ENCODE results near the gene NREP. TPM values are rescaled to one million over a fixed set of nuclear protein-coding genes. Genes with fewer than 3 reads are reported as not detected.

NREP gene
- 10 to 100 TPM; 19.3 to 19.7 TPM for total RNA-seq

- intact Hi-C loops (cut with DNase I, micrococcal nuclease), result loop anchor here (1.0 to 10.0 kb wide), 10 partner anchors 20 to 664 kb away; partner anchors contain the start of genes STARD4 (in 2 of the 2), CAMK4 (in 1 of the 2) and WDR36 (in 1 of the 2)
- H3K36me3 Mint-ChIP-seq (ENCODE audit: low read depth), result no peaks in the 10 kb centered on the region
- H3K4me3 Mint-ChIP-seq, result peak within 1 kb of the TSS; percentile 80
- POLR2A ChIA-PET, result interaction anchor here (0.6 to 1.5 kb wide), 3 partner anchors 9 to 245 kb away, joined by 4 to 8 read pairs (median 5); partner anchors contain the start of gene STARD4
- ATAC-seq (peak; percentile 11), DNase-seq (peak; percentile 60)
- H3K4me1 Mint-ChIP-seq, result peaks cover 18% of the 10 kb centered on the region
- peak within 1 kb of the TSS; percentile 86 for H3K27ac Mint-ChIP-seq
- H3K27me3 Mint-ChIP-seq, result peaks cover 3% of the 10 kb centered on the region
- CTCF ChIA-PET, result interaction anchor here (0.6 to 1.0 kb wide), 4 partner anchors 9 to 72 kb away, joined by 3 to 5 read pairs (median 4); no protein-coding TSS in a partner anchor
- H3K9me3 Mint-ChIP-seq (ENCODE audit: low read depth), result no peaks in the 10 kb centered on the region
Measured at GRCh38 chr5:111756581-111757354, at the start of gene NREP. Gene NREP, minus strand, starts transcription at chr5:111757194. Its CDS starts 1,422 bp downstream, at chr5:111755772.

GRCh38 chr5:111806753-111807152 lies 49.8 kb upstream of the NREP start:
- H3K9me3 Mint-ChIP-seq (ENCODE audit: low read depth), result no peaks in the 10 kb centered on the region
- H3K4me3 Mint-ChIP-seq, result no peak overlapping the region
- intact Hi-C loops (cut with DNase I, micrococcal nuclease), result no loop called here
- no peak overlapping the region for H3K27ac Mint-ChIP-seq
- no peaks in the 10 kb centered on the region for H3K36me3 Mint-ChIP-seq (ENCODE audit: low read depth)
- H3K27me3 Mint-ChIP-seq, result no peaks in the 10 kb centered on the region
- ATAC-seq, result no peak
- no peaks in the 10 kb centered on the region for H3K4me1 Mint-ChIP-seq
- ChIA-PET CTCF (no interaction called here), POLR2A (no interaction called here)
- DNase-seq, result no peak

- CTCF ChIA-PET, result no interaction called here
- Mint-ChIP-seq H3K4me3 (no peak overlapping the region), H3K4me1 (no peaks in the 10 kb centered on the region), H3K36me3 (ENCODE audit: low read depth) (no peaks in the 10 kb centered on the region), H3K9me3 (ENCODE audit: low read depth) (no peaks in the 10 kb centered on the region), H3K27me3 (no peaks in the 10 kb centered on the region), H3K27ac (no peak overlapping the region)
- POLR2A ChIA-PET, result no interaction called here
- no peak for DNase-seq
- intact Hi-C loops (cut with DNase I, micrococcal nuclease), result no loop called here
- no peak for ATAC-seq
Measured at GRCh38 chr5:111806156-111806555, 49.2 kb upstream of the NREP start.

- intact Hi-C loops (cut with DNase I, micrococcal nuclease), result no loop called here
Measured at GRCh38 chr5:111805071-111805470, 48.1 kb upstream of the NREP start.

GRCh38 chr5:111800351-111800750 lies 43.4 kb upstream of the NREP start:
- POLR2A ChIA-PET, result no interaction called here

More at GRCh38 chr5:111805071-111805470, 48.1 kb upstream of the NREP start:
- H3K9me3 Mint-ChIP-seq (ENCODE audit: low read depth), result no peaks in the 10 kb centered on the region
- ChIA-PET POLR2A (no interaction called here), CTCF (no interaction called here)
- no peaks in the 10 kb centered on the region for H3K36me3 Mint-ChIP-seq (ENCODE audit: low read depth)
- ATAC-seq, result no peak
- no peaks in the 10 kb centered on the region for H3K4me1 Mint-ChIP-seq
- no peaks in the 10 kb centered on the region for H3K27me3 Mint-ChIP-seq
- H3K27ac Mint-ChIP-seq, result no peak overlapping the region
- no peak overlapping the region for H3K4me3 Mint-ChIP-seq
- DNase-seq, result no peak

GRCh38 chr5:111795142-111795541 lies 38.1 kb upstream of the NREP start:
- POLR2A ChIA-PET, result no interaction called here
- Mint-ChIP-seq H3K27me3 (no peaks in the 10 kb centered on the region), H3K27ac (no peak overlapping the region), H3K4me3 (no peak overlapping the region), H3K4me1 (no peaks in the 10 kb centered on the region), H3K9me3 (ENCODE audit: low read depth) (peaks cover 2% of the 10 kb centered on the region), H3K36me3 (ENCODE audit: low read depth) (no peaks in the 10 kb centered on the region)
- CTCF ChIA-PET, result interaction anchor here (1.1 kb wide), 1 partner anchor 13 kb away, joined by 3 read pairs; no protein-coding TSS in a partner anchor
- intact Hi-C loops (cut with DNase I, micrococcal nuclease), result no loop called here
- ATAC-seq (no peak), DNase-seq (no peak)

More at GRCh38 chr5:111800351-111800750, 43.4 kb upstream of the NREP start:
- no peak for DNase-seq
- Mint-ChIP-seq H3K4me1 (no peaks in the 10 kb centered on the region), H3K9me3 (ENCODE audit: low read depth) (peaks cover 2% of the 10 kb centered on the region), H3K27ac (no peak overlapping the region), H3K4me3 (no peak overlapping the region), H3K36me3 (ENCODE audit: low read depth) (no peaks in the 10 kb centered on the region), H3K27me3 (no peaks in the 10 kb centered on the region)
- no peak for ATAC-seq
- CTCF ChIA-PET, result no interaction called here
- intact Hi-C loops (cut with DNase I, micrococcal nuclease), result no loop called here

- Mint-ChIP-seq H3K4me3 (no peak overlapping the region), H3K27ac (no peak overlapping the region), H3K36me3 (ENCODE audit: low read depth) (no peaks in the 10 kb centered on the region), H3K4me1 (no peaks in the 10 kb centered on the region), H3K27me3 (no peaks in the 10 kb centered on the region), H3K9me3 (ENCODE audit: low read depth) (peaks cover 2% of the 10 kb centered on the region)
- CTCF ChIA-PET, result interaction anchor here (1.1 kb wide), 1 partner anchor 13 kb away, joined by 3 read pairs; no protein-coding TSS in a partner anchor
- POLR2A ChIA-PET, result no interaction called here
- intact Hi-C loops (cut with DNase I, micrococcal nuclease), result no loop called here
- DNase-seq, result no peak
- ATAC-seq, result no peak
Measured at GRCh38 chr5:111792471-111793058, 35.6 kb upstream of the NREP start.

GRCh38 chr5:111790295-111790694 lies 33.3 kb upstream of the NREP start:
- ChIA-PET POLR2A (no interaction called here), CTCF (no interaction called here)
- DNase-seq (no peak), ATAC-seq (no peak)
- H3K4me3 Mint-ChIP-seq, result no peak overlapping the region
- H3K9me3 Mint-ChIP-seq (ENCODE audit: low read depth), result no peaks in the 10 kb centered on the region
- no peaks in the 10 kb centered on the region for H3K27me3 Mint-ChIP-seq
- no peaks in the 10 kb centered on the region for H3K36me3 Mint-ChIP-seq (ENCODE audit: low read depth)
- H3K27ac Mint-ChIP-seq, result no peak overlapping the region
- intact Hi-C loops (cut with DNase I, micrococcal nuclease), result no loop called here
- H3K4me1 Mint-ChIP-seq, result no peaks in the 10 kb centered on the region

- Mint-ChIP-seq H3K36me3 (ENCODE audit: low read depth) (no peaks in the 10 kb centered on the region), H3K27me3 (peaks cover 3% of the 10 kb centered on the region), H3K4me3 (no peak overlapping the region), H3K27ac (no peak overlapping the region), H3K4me1 (no peaks in the 10 kb centered on the region), H3K9me3 (ENCODE audit: low read depth) (no peaks in the 10 kb centered on the region)
- no peak for ATAC-seq
- intact Hi-C loops (cut with DNase I, micrococcal nuclease), result no loop called here
- POLR2A ChIA-PET, result no interaction called here
- CTCF ChIA-PET, result no interaction called here
- no peak for DNase-seq
Measured at GRCh38 chr5:111787006-111787405, 30.0 kb upstream of the NREP start.

- no peak for ATAC-seq
- H3K9me3 Mint-ChIP-seq (ENCODE audit: low read depth), result no peaks in the 10 kb centered on the region
- peaks cover 8% of the 10 kb centered on the region for H3K27me3 Mint-ChIP-seq
- intact Hi-C loops (cut with DNase I, micrococcal nuclease), result no loop called here
- H3K4me3 Mint-ChIP-seq, result no peak overlapping the region
- no peak overlapping the region for H3K27ac Mint-ChIP-seq
- no peak for DNase-seq
- POLR2A ChIA-PET, result no interaction called here
- CTCF ChIA-PET, result interaction anchor here (0.7 kb wide), 1 partner anchor 57 kb away, joined by 3 read pairs; no protein-coding TSS in a partner anchor
- no peaks in the 10 kb centered on the region for H3K4me1 Mint-ChIP-seq
- no peaks in the 10 kb centered on the region for H3K36me3 Mint-ChIP-seq (ENCODE audit: low read depth)
Measured at GRCh38 chr5:111784491-111785181, 27.6 kb upstream of the NREP start.

- Mint-ChIP-seq H3K4me3 (no peak overlapping the region), H3K4me1 (no peaks in the 10 kb centered on the region), H3K9me3 (ENCODE audit: low read depth) (no peaks in the 10 kb centered on the region), H3K27ac (no peak overlapping the region), H3K36me3 (ENCODE audit: low read depth) (no peaks in the 10 kb centered on the region), H3K27me3 (peaks cover 8% of the 10 kb centered on the region)
- ATAC-seq, result no peak
- intact Hi-C loops (cut with DNase I, micrococcal nuclease), result no loop called here
- ChIA-PET CTCF (no interaction called here), POLR2A (no interaction called here)
- no peak for DNase-seq
Measured at GRCh38 chr5:111783537-111783936, 26.5 kb upstream of the NREP start.
